NCI-H1417 (cell line): ENCODE results near the gene CUTA.
A peak's percentile ranks its signal among the peaks of the same experiment; 100 is the strongest.

Experiments used
- DNase-seq, 3 experiments: peaks; one replicate each; lab custom pipeline; 2025; lab: John Stamatoyannopoulos, UW

CUTA gene

GRCh38 chr6:33417903-33418689 is at the start of gene CUTA:
Gene CUTA, minus strand, starts transcription at chr6:33418107. Its CDS starts 107 bp downstream, at chr6:33418000.
- peak; percentile 99 to 100 (median 99) for DNase-seq

DNA sequence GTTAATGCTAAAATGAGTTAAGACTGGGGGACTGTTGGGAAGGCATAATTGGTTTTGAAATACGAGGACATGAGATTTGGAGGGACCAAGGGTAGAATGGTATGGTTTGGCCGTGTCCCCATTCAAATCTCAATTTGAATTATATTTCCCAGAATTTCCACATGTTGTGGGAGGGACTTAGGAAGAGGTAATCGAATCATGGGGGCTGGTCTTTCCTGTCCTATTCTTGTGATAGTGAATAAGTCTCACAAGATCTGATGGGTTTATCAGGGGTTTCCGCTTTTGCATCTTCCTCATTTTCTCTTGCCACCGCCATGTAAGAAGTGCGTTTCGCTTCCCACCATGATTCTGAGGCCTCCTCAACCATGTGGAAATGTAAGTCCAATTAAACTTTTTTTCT is 49.2 kb upstream of the CUTA start:
- no peak for DNase-seq

DNA sequence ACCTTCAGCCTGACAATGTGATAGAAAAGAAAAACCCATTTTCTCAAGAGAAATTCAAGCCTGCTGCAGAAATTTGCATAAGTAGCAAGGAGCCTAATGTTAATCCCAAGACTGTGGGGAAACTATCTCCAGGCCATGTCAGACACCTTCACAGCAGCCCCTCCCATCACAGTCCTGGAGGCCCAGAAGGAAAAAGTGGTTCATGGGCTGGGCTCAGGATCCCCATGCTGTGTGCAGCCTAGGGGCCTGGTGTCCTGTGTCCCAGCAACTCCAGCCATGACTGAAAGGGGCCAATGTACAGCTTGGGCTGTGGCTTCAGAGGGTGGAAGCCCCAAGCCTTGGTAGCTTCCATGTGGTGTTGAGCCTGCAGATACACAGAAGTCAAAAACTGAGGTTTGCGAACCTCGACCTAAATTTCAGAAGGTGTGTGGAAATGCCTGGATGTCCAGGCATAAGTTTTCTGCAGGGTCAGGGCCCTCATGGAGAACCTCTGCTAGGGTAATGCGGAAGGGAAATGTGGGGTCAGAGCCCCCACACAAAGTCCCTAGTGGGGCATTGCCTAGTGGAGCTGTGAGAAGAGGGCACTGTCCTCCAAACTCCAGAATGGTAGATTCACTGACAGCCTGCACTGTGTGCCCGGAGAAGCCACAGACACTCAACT is 48.3 kb upstream of the CUTA start:
- DNase-seq: no peak

DNA sequence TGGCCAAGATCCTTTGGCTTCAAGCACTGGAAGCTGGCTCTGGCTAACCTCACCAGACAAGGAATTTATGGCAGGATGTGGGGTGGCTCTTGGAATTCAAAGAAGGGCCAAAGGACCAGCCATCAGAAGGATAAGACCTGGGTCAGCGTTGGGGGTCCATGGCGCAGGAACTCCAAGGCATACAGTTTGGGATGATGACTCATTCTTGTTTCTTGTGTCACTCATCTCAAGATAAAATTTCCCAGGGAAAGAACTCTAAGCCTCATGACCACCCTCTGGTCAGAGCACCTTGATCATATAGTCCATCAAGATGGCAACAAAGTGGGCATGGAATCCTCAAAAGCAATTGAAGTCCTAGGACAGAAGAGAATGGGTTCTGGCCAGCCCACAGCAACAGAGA is 41.3 kb upstream of the CUTA start:
- DNase-seq: no peak

- DNase-seq: no peak
Measured at GRCh38 chr6:33458676-33459075, 40.8 kb upstream of the CUTA start.

GRCh38 chr6:33456156-33456555 is 38.2 kb upstream of the CUTA start:
- no peak for DNase-seq

- DNase-seq: no peak
Measured at GRCh38 chr6:33455051-33455450, 37.1 kb upstream of the CUTA start.

DNA sequence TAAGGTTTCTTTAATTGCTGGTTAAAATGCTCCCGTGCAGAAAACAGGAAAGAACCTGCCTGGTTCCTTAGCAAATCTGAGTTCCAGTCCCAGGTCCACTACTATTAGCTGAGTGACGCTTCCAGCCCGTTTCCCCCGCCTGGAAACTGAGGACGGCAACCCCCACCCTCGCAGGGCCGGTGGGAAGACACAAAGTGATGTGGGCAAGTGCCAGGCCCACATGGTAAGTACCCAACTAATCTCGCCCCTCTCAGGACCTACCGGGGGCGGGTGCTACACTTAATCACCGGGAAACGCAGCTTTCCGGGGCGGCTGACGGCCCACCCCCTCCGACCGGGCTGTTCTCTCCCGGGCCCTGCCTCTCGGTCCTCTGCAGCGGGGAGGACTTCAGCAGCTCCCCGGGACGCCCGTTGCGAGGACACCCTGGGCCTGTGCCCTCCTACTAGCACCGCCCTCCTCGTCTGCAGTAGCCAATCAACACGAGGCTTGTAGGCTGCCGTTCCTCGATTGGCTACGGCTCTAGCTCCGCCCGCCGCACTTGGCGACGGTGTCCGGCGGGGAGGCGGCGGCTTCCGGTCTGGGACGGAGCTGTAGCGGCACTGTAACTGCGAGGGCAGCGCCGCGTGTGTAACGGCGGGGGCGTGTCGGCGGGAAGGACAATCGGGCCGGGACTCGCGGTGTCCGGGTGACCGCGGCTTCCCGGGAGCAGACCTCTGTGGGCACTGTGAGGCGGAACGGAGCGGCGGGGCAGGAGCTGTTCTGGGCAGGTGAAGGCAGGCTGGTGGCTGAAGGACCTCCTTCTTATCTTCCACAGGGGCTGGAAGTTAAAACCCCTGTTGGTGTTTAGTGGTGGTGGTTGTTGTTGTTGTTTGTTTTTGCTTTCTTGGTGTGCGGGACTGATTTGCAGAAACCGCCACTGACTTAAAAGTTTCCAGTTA is 36.4 kb upstream of the CUTA start, which contains the start of gene ZBTB9:
TSS of gene ZBTB9 (plus strand) at position 568 of the 938 bp plus-strand sequence. CDS start 525 bp downstream, outside the sequence.
- peak; percentile 94 to 96 (median 95) for DNase-seq

GRCh38 chr6:33453393-33454008 is 35.6 kb upstream of the CUTA start:
- peak in 1 of 3 experiments; percentile 35 for DNase-seq

GRCh38 chr6:33452496-33452895 is 34.6 kb upstream of the CUTA start:
- DNase-seq: no peak

- no peak for DNase-seq
Measured at GRCh38 chr6:33451606-33452005, 33.7 kb upstream of the CUTA start.

- no peak for DNase-seq
Measured at GRCh38 chr6:33450434-33450833, 32.5 kb upstream of the CUTA start.

DNA sequence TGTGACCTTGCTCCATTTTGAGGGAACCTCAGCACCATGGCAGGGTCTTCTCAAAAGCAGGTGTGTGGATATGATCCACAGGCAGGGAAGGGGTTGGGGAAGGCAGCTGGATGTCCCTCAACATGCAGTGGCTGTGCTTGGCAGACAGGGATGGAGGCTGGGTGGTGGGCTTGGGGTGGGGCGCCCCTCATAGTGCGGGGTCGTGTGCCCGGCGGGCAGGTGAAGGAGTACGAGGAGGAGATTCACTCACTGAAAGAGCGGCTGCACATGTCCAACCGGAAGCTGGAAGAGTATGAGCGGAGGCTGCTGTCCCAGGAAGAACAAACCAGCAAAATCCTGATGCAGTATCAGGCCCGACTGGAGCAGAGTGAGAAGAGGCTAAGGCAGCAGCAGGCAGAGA is 28.4 kb upstream of the CUTA start:
- DNase-seq: no peak

GRCh38 chr6:33445119-33445603 is 27.3 kb upstream of the CUTA start:
- DNase-seq: no peak

DNA sequence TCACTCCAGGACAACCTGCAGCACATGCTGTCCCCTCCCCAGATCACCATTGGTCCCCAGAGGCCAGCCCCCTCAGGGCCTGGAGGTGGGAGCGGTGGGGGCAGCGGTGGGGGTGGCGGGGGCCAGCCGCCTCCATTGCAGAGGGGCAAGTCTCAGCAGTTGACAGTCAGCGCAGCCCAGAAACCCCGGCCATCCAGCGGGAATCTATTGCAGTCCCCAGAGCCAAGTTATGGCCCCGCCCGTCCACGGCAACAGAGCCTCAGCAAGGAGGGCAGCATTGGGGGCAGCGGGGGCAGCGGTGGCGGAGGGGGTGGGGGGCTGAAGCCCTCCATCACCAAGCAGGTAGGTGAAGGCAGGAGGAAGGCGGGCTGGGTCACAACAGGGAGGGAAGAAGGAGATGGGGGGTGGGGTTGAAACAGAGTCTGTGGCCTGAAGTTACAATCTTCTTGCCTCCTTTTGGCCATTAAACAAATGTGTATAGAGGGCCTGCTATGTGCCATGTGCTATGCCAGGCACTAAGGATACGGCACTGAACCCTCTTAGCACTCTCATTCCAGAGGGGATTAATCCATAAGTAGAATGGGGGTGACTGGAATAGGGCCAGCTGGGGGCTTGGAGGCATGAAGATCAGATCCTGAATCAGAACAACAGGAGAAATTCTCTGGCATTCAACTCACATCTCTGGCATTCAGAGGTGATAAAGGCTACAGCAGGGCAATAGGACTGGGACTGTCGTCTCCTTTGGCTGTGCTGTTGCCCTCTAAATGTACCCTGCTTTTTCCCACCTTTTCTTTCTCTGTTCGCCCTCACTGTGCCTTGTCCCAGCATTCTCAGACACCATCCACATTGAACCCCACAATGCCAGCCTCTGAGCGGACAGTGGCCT is 26.0 kb upstream of the CUTA start:
- no peak for DNase-seq

DNA sequence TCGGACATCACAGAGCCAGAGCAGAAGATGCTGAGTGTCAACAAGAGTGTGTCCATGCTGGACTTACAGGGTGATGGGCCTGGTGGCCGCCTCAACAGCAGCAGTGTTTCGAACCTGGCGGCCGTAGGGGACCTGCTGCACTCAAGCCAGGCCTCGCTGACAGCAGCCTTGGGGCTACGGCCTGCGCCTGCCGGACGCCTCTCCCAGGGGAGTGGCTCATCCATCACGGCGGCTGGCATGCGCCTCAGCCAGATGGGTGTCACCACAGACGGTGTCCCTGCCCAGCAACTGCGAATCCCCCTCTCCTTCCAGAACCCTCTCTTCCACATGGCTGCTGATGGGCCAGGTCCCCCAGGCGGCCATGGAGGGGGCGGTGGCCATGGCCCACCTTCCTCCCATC is 25.1 kb upstream of the CUTA start:
- no peak for DNase-seq

GRCh38 chr6:33442283-33442682 is 24.4 kb upstream of the CUTA start:
- DNase-seq: no peak

DNA sequence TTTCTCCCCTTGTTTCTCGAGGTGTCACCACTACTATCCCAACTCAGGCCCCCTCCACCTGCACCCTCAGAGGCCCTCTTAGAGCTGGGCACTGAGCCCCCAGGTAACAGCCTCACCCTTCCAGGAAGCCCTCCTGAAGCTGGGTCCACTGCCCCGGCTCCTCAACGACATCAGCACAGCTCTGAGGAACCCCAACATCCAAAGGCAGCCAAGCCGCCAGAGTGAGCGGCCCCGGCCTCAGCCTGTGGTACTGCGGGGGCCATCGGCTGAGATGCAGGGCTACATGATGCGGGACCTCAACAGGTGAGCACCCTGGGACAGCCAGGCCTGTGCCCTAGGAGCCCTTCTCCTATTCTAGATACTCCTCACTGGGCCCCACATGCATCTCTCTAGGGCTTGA is 23.6 kb upstream of the CUTA start:
- DNase-seq: no peak

DNA sequence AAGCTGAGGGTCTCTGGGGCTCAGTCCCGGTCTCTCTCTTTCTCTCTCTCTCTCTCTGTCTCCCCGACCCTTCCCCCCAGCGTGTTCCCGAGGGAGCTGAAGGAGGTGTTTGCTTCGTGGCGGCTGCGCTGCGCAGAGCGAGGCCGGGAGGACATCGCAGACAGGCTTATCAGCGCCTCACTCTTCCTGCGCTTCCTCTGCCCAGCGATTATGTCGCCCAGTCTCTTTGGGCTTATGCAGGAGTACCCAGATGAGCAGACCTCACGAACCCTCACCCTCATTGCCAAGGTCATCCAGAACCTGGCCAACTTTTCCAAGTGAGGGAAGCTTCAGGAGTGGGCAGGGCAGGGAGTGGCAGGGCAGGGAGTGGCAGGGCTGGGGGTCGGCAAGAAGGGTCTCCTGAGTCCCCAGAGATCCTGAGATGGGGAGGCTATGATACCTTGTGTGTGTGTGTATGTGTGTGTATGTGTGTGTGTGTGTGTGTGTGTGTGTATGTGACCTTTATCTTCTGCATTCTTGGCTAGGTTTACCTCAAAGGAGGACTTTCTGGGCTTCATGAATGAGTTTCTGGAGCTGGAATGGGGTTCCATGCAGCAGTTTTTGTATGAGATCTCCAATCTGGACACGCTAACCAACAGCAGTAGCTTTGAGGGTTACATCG is 22.9 kb upstream of the CUTA start:
- no peak for DNase-seq
